Measurements from ENCODE around the gene KIT. TPM values are rescaled to one million over a fixed set of nuclear protein-coding genes. Genes with fewer than 3 reads are reported as not detected.

The KIT gene
- total and polyA plus RNA-seq, 2 donors (not counting 3 experiments of a cell fraction or from before 2014, with no cell fraction given) = 19.8 to 39.7 TPM

GRCh38 chr4:54737421-54737820, 79.7 kb downstream of the KIT start:
- TF ChIP-seq EZH2 (IDR thresholded peaks at IDR 0.05; ENCODE audit: borderline replicate concordance, low read depth, low read length, severe bottlenecking) = no peak
- no peak for TF ChIP-seq POLR2AphosphoS5 (IDR thresholded peaks at IDR 0.05; ENCODE audit: insufficient read depth, low read depth, low read length)
- no peak for TF ChIP-seq POLR2A (IDR thresholded peaks at IDR 0.05; ENCODE audit: low read depth, low read length)
- TF ChIP-seq FOS (IDR thresholded peaks at IDR 0.05; ENCODE audit: borderline replicate concordance, insufficient read depth, low read length) = no peak
- TF ChIP-seq MAX (IDR thresholded peaks at IDR 0.05; ENCODE audit: insufficient read depth, insufficient read length) = no peak
- no peak for TF ChIP-seq JUN (IDR thresholded peaks at IDR 0.05; ENCODE audit: borderline replicate concordance, insufficient read depth, insufficient read length, low read depth)
- TF ChIP-seq CTCF (IDR thresholded peaks at IDR 0.05; ENCODE audit: extremely low read depth in 1 of 2, insufficient read depth in 1 of 2, low read depth in 1 of 2, low read length in 2 of 2) = no peak
- TF ChIP-seq MYC (IDR thresholded peaks at IDR 0.05; ENCODE audit: low read depth, low read length) = no peak
- no peak for TF ChIP-seq GATA2 (IDR thresholded peaks at IDR 0.05; ENCODE audit: insufficient read depth, insufficient read length, low read depth, low read length)
- Histone ChIP-seq H3K4me2 (ENCODE audit: insufficient read depth, low read length) (no peak overlapping the region), H3K36me3 (ENCODE audit: control insufficient read depth in 2 of 2, extremely low read depth in 1 of 2, insufficient read depth in 2 of 2, low read length in 2 of 2) (no peaks in the 10 kb centered on the region), H3K4me3 (replicated peaks in 1 of 3; ENCODE audit: insufficient read depth in 1 of 3, low read depth in 1 of 3, low read length in 3 of 3) (no peak overlapping the region), H3K27me3 (ENCODE audit: control insufficient read depth in 2 of 2, insufficient read depth in 2 of 2, low read length in 2 of 2) (no peaks in the 10 kb centered on the region), H4K20me1 (replicated peaks; ENCODE audit: control insufficient read depth, extremely low read depth, insufficient read depth, low read length) (no peaks in the 10 kb centered on the region), H3K79me2 (ENCODE audit: control insufficient read depth, insufficient read depth, low read length) (no peaks in the 10 kb centered on the region), H3K27ac (ENCODE audit: insufficient read depth, low read depth, low read length) (no peak overlapping the region), H3K4me1 (ENCODE audit: control insufficient read depth, extremely low read depth, insufficient read depth, low read length) (peaks cover 6% of the 10 kb centered on the region), H3K9me1 (replicated peaks; ENCODE audit: control insufficient read depth, extremely low read depth, insufficient read depth, low read length) (no peaks in the 10 kb centered on the region), H3K9me3 (replicated peaks; ENCODE audit: control insufficient read depth, insufficient read depth, low read length) (no peaks in the 10 kb centered on the region), H2AFZ (ENCODE audit: low read depth, low read length) (no peak overlapping the region), H3K9ac (replicated peaks; ENCODE audit: extremely low read depth, insufficient read depth, low read length) (no peak overlapping the region)
- intact Hi-C loops (cut with micrococcal nuclease) (no loop called here), dilution Hi-C loops (cut with MboI; ENCODE audit: extremely low pct_ligation_motif_present, low sequenced_read_pairs) (no loop called here)
- no TSS peak for BruUV-seq (replicated peaks)
- ChIA-PET POLR2A (no interaction called here), CTCF (interaction anchor here (0.6 to 1.3 kb wide), 3 partner anchors 15 to 224 kb away, joined by 3 to 4 read pairs (median 3); no protein-coding TSS in a partner anchor)
- DNase-seq (ENCODE audit: low read depth, low spot score) (no peak), FAIRE-seq (no peak)
